Fibroblast of skin of left biceps (primary cell): ENCODE data around the gene SLC16A14.
A peak's percentile ranks its signal among the peaks of the same experiment; 100 is the strongest.

ENCODE experiments used
- DNase-seq, 2 experiments: peaks; one replicate each; pipeline ENCODE4 v3.0.0-alpha.2; 2013; ENCODE audit warnings: low read depth in 2 of 2

SLC16A14 gene

GRCh38 chr2:230043025-230043424 is 25.7 kb downstream of the SLC16A14 start:
- no peak for DNase-seq

GRCh38 chr2:230042195-230042594 is 26.5 kb downstream of the SLC16A14 start:
- DNase-seq = no peak

GRCh38 chr2:230023313-230023712 is 45.4 kb downstream of the SLC16A14 start:
- no peak for DNase-seq

GRCh38 chr2:230019742-230020141 is 49.0 kb downstream of the SLC16A14 start:
- DNase-seq = no peak

GRCh38 chr2:230018153-230018552 is 50.6 kb downstream of the SLC16A14 start:
- DNase-seq = no peak

GRCh38 chr2:230016844-230017243 is 51.9 kb downstream of the SLC16A14 start:
- DNase-seq = no peak

GRCh38 chr2:230012267-230012884 is 56.3 kb downstream of the SLC16A14 start:
- no peak for DNase-seq

GRCh38 chr2:230011617-230012016 is 57.1 kb downstream of the SLC16A14 start:
- DNase-seq = peak; percentile 13 to 31

- DNase-seq = no peak
Observed at GRCh38 chr2:230010501-230010900, 58.2 kb downstream of the SLC16A14 start.

- no peak for DNase-seq
Observed at GRCh38 chr2:230008708-230009066, 60.0 kb downstream of the SLC16A14 start.

GRCh38 chr2:230007931-230008707 is 60.6 kb downstream of the SLC16A14 start:
- DNase-seq = peak in 1 of 2 experiments; percentile 20

- no peak for DNase-seq
Observed at GRCh38 chr2:230000118-230000841, 68.4 kb downstream of the SLC16A14 start.

- no peak for DNase-seq
Observed at GRCh38 chr2:229997565-229997964, 71.2 kb downstream of the SLC16A14 start.

GRCh38 chr2:229996320-229996719 is 72.4 kb downstream of the SLC16A14 start:
- peak; percentile 43 to 49 for DNase-seq

GRCh38 chr2:229993236-229993635 is 75.5 kb downstream of the SLC16A14 start:
- no peak for DNase-seq
